HT1080 (cell line): ENCODE measurements around the gene CCNL1. TPM values are rescaled to one million over a fixed set of nuclear protein-coding genes. Genes with fewer than 3 reads are reported as not detected.
"Not testable (repeated sequence)": the region's sequence is repeated elsewhere in the genome, so short reads cannot be mapped to it uniquely, and the experiment has no call there.

Source experiments
- DNase-seq: peaks from one replicate; pipeline ENCODE4 v3.0.0-alpha.2; 2015; ENCODE audit warnings: low read depth
- polyA plus RNA-seq, 2 experiments: library from polyadenylated mRNA; depleted of rRNA; stranded (reverse); fragments of >200 nt; gene quantifications; 2 replicates each; pipeline ENCODE4 v1.2.3, GENCODE V29; 2015
- total RNA-seq: library from RNA; depleted of rRNA; stranded (reverse); fragments of >200 nt; shearing (Covaris generic); gene quantifications from 2 replicates; pipeline ENCODE4 v1.2.3, GENCODE V29; 2014; rRNA removed

The CCNL1 gene
- total RNA-seq, result 82.5 and 86.8 TPM in 2 replicates
- 30.7 and 31.3 TPM in 2 replicates for polyA plus RNA-seq (2015; cell fraction: cytosol; rRNA removed)
- polyA plus RNA-seq (2015; cell fraction: nucleus; rRNA removed), result 584 and 668 TPM in 2 replicates

GRCh38 chr3:157159762-157160657, at the start of gene CCNL1:
CCNL1 (minus strand) TSS chr3:157160147; CDS start chr3:157160094, 53 bp downstream.
- peak; percentile 97 for DNase-seq

- no peak for DNase-seq
These were observed 44.9 kb upstream of the CCNL1 start for GRCh38 chr3:157204880-157205279.

- DNase-seq, result peak; percentile 30
These were observed 44.5 kb upstream of the CCNL1 start for GRCh38 chr3:157204431-157204830.

GRCh38 chr3:157201648-157202278, 41.8 kb upstream of the CCNL1 start:
- DNase-seq, result peak; percentile 53

- DNase-seq, result no peak
These were observed 39.9 kb upstream of the CCNL1 start for GRCh38 chr3:157199841-157200240.

- no peak for DNase-seq
These were observed 36.0 kb upstream of the CCNL1 start for GRCh38 chr3:157195965-157196364.

- DNase-seq, result not testable (repeated sequence)
These were observed 31.2 kb upstream of the CCNL1 start for GRCh38 chr3:157191149-157191548.

GRCh38 chr3:157190380-157190872, 30.5 kb upstream of the CCNL1 start:
- no peak for DNase-seq

GRCh38 chr3:157188391-157188790, 28.4 kb upstream of the CCNL1 start:
- DNase-seq, result no peak

- DNase-seq, result no peak
These were observed 22.9 kb upstream of the CCNL1 start for GRCh38 chr3:157182879-157183278.

GRCh38 chr3:157180262-157180661, 20.3 kb upstream of the CCNL1 start:
- no peak for DNase-seq

GRCh38 chr3:157179365-157179803, 19.4 kb upstream of the CCNL1 start:
- DNase-seq, result no peak

- DNase-seq, result not testable (repeated sequence)
These were observed 18.8 kb upstream of the CCNL1 start for GRCh38 chr3:157178503-157179364.

GRCh38 chr3:157177801-157178453, 18.0 kb upstream of the CCNL1 start:
- DNase-seq, result not testable (repeated sequence)

GRCh38 chr3:157176934-157177333, 17.0 kb upstream of the CCNL1 start:
- DNase-seq, result no peak

GRCh38 chr3:157175691-157176507, 16.0 kb upstream of the CCNL1 start:
- peak; percentile 34 for DNase-seq

- DNase-seq, result peak; percentile 100
These were observed 14.9 kb upstream of the CCNL1 start for GRCh38 chr3:157174649-157175498.

- no peak for DNase-seq
These were observed 14.3 kb upstream of the CCNL1 start for GRCh38 chr3:157174290-157174648.

GRCh38 chr3:157173343-157173742, 13.4 kb upstream of the CCNL1 start:
- not testable (repeated sequence) for DNase-seq
